WERI-Rb-1 (cell line): ENCODE measurements around the gene KCNH1.

Experiments used
- DNase-seq: peaks from one replicate; pipeline ENCODE4 v3.0.0-alpha.2; 2020
- H3K27ac ChIP-seq: fragments of 250-450 bp; sonication (Bioruptor Pico); 2 replicates; pipeline ENCODE4 v1.5.1; 2020; ENCODE audit warnings: mild to moderate bottlenecking, moderate library complexity
- H3K27me3 ChIP-seq: fragments of 250-450 bp; sonication (Bioruptor Pico); 2 replicates; pipeline ENCODE4 v1.5.1; 2021; ENCODE audit warnings: mild to moderate bottlenecking, low read depth, moderate library complexity; ENCODE audit not compliant: insufficient read depth, severe bottlenecking
- H3K36me3 ChIP-seq: fragments of 250-450 bp; sonication (Bioruptor Pico); 2 replicates; pipeline ENCODE4 v1.5.1; 2020; ENCODE audit warnings: mild to moderate bottlenecking, moderate library complexity
- H3K4me3 ChIP-seq: 2 replicates; pipeline ENCODE4 v1.5.1; 2011; ENCODE audit warnings: low read depth, mild to moderate bottlenecking, control low read depth, low read length
- H3K9me3 ChIP-seq: fragments of 250-450 bp; sonication (Bioruptor Pico); 2 replicates; pipeline ENCODE4 v1.5.1; 2021; ENCODE audit warnings: mild to moderate bottlenecking, moderate library complexity; ENCODE audit not compliant: severe bottlenecking
- CTCF ChIP-seq: IDR thresholded peaks from 2 replicates; pipeline ENCODE4 v1.5.1; 2011; ENCODE audit warnings: low read depth, mild to moderate bottlenecking, control low read depth, inconsistent platforms, low read length

KCNH1 gene

DNA sequence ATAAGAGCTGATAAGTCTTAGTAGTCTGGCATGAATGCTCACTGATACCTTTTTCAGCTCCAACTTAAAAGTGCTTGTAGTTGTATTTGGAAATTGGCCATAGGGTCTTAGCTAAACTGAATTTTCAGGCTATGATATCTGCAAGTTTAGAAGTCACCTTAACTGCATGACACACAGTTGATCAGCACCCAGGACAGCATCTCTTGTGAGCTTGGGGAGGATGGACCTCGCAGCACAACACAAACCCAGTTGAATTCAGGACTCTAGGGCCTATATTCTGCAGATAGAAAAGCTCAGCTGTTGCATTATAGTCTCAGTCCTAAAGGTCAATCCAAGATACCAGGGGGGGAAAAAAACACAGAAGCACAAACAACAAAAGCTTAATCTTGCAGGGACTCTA lies 394.3 kb downstream of the KCNH1 start:
- H3K4me3 ChIP-seq: no peak overlapping the region
- H3K9me3 ChIP-seq: no peaks in the 10 kb centered on the region
- TF ChIP-seq CTCF: no peak
- no peak overlapping the region for H3K27ac ChIP-seq
- H3K36me3 ChIP-seq: no peaks in the 10 kb centered on the region
- DNase-seq: no peak
- H3K27me3 ChIP-seq: no peaks in the 10 kb centered on the region

DNA sequence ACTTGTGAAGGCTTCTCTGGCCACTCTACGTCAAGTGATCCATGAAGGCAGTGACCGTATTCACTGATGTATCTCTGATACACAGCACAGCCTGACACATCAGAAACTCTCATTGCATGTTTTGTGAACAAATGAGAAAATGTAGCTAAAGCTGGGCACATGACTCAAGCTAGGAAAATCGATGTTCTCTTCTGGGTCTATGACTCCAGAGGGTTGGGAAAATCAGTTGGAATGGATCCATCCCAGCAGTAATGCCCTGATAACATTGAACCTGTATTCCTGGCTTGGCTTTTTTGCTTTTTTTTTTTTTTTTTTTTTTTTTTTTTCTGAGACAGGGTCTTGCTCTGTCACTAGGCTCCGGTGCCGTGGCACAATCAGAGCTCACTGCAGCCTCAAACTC lies 395.7 kb downstream of the KCNH1 start:
- no peak for DNase-seq
- no peaks in the 10 kb centered on the region for H3K9me3 ChIP-seq
- no peaks in the 10 kb centered on the region for H3K27me3 ChIP-seq
- H3K27ac ChIP-seq: no peak overlapping the region
- no peaks in the 10 kb centered on the region for H3K36me3 ChIP-seq
- no peak for TF ChIP-seq CTCF
- no peak overlapping the region for H3K4me3 ChIP-seq

DNA sequence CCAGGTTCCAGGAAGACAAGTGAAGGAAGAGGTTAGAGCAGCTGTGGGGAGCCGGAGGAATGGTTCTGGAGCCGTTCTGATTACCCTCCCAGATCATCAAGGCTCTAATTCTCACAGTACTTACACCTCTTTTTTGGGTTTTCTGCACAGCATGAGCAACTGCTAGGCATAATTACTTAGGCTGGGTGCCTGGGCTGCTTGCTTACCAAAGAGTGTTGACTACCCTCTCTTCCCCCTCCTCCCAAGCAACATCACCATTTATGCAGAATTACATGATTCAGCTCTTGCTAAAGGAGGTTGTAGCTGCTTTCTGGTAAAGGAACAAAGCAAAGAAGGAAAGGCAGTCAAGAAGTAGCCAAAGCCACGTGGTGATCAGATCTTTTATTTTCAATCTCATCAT lies 397.2 kb downstream of the KCNH1 start:
- Histone ChIP-seq H3K27ac (no peak overlapping the region), H3K4me3 (no peak overlapping the region), H3K27me3 (no peaks in the 10 kb centered on the region), H3K9me3 (no peaks in the 10 kb centered on the region), H3K36me3 (no peaks in the 10 kb centered on the region)
- no peak for DNase-seq
- TF ChIP-seq CTCF: no peak

DNA sequence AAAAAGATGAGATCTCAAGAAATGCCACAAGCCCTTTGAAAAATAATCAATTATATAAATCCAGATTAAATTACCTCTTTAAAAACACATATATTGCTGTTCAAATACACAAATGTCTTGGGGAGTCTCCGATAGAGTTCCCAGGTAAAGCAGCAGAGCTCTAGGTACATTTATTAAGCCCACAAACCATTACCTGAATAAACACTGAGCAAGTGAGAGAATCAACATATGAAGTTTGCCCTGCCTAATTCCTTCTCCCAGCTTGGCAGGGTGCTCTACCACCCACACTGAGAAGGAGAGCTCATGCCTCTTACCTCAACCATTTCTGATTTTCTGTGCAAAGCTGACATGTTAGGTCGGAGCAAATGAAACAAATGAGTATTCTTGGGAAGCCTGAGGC lies 402.4 kb downstream of the KCNH1 start:
- Histone ChIP-seq H3K27me3 (no peaks in the 10 kb centered on the region), H3K4me3 (no peak overlapping the region), H3K36me3 (no peaks in the 10 kb centered on the region), H3K9me3 (no peaks in the 10 kb centered on the region), H3K27ac (no peak overlapping the region)
- DNase-seq: no peak
- TF ChIP-seq CTCF: no peak

DNA sequence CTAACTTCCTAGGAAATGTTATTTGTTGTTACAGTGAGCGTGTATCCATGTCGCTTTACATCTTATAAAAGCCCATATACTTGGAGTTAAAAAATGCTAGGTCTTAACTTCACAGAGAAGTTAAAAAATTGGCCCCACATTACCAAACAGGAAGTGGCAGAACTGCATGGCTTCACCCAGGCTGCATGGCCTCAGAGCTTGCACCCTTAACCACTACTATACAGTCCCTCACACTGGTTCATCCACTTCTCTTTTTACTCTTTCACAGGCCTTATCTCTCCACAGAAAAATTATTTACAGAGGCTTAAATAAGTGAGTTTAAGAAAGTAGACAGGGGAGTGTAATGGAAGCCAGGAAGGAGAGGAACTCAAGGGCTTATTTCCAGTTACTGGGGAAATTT lies 402.8 kb downstream of the KCNH1 start:
- no peak for DNase-seq
- no peaks in the 10 kb centered on the region for H3K36me3 ChIP-seq

More for the DNA sequence above, 402.8 kb downstream of the KCNH1 start:
- Histone ChIP-seq H3K9me3 (no peaks in the 10 kb centered on the region), H3K27ac (no peak overlapping the region), H3K4me3 (no peak overlapping the region), H3K27me3 (no peaks in the 10 kb centered on the region)
- no peak for TF ChIP-seq CTCF
